H1 (cell line): Measurements from ENCODE around the gene SF3B2. TPM values are rescaled to one million over a fixed set of nuclear protein-coding genes. Genes with fewer than 3 reads are reported as not detected.

Experiments used
- CTCF ChIA-PET: fragments of 300-600 bp; sonication (Branson Sonifier 250); formaldehyde crosslinking; loops from one replicate; lab custom pipeline; 2021; ENCODE audit not compliant: partially characterized antibody; lab: Charles Lee
- POLR2A ChIA-PET: fragments of 300-600 bp; sonication (Branson Sonifier 250); formaldehyde crosslinking; loops from one replicate; lab custom pipeline; 2021; ENCODE audit warnings: inconsistent platforms; ENCODE audit not compliant: partially characterized antibody; lab: Charles Lee
- DNase-seq, 2 experiments: peaks; one replicate each; pipeline versions ENCODE4 v3.0.0 to v3.0.0-alpha.2; 2010 to 2022; ENCODE audit warnings: low spot score in 2 of 2, low read depth in 1 of 2, mixed read lengths in 1 of 2
- FAIRE-seq: peaks from 2 replicates; lab custom pipeline; 2011; peaks lifted over from hg19 to GRCh38; lab: Jason Lieb, UNC
- H2AFZ ChIP-seq: 2 replicates; pipeline ENCODE4 v1.8.1; 2012; ENCODE audit warnings: low read length, inconsistent platforms
- H2AK5ac ChIP-seq: 2 replicates; pipeline ENCODE4 v1.6.1; 2013; ENCODE audit warnings: low read depth, low read length
- H2BK120ac ChIP-seq: replicated peaks from 2 replicates; pipeline ENCODE3; 2013; ENCODE audit warnings: low read depth, low read length, inconsistent platforms
- H2BK12ac ChIP-seq: 2 replicates; pipeline ENCODE4 v1.6.1; 2013; ENCODE audit warnings: low read depth, low read length
- H2BK15ac ChIP-seq: 2 replicates; pipeline ENCODE4 v1.6.1; 2013; ENCODE audit warnings: low read length
- H2BK20ac ChIP-seq: 2 replicates; pipeline ENCODE4 v1.6.1; 2013; ENCODE audit warnings: low read length
- H2BK5ac ChIP-seq: 2 replicates; pipeline ENCODE4 v1.6.1; 2013; ENCODE audit warnings: low read depth, low read length
- H3K14ac ChIP-seq: 2 replicates; pipeline ENCODE4 v1.6.1; 2013; ENCODE audit warnings: inconsistent platforms; ENCODE audit not compliant: insufficient read length
- H3K18ac ChIP-seq: 2 replicates; pipeline ENCODE4 v1.6.1; 2013; ENCODE audit warnings: low read length; ENCODE audit errors: extremely low read depth
- H3K23ac ChIP-seq: 2 replicates; pipeline ENCODE4 v1.6.1; 2013; ENCODE audit warnings: inconsistent platforms; ENCODE audit not compliant: insufficient read length
- H3K23me2 ChIP-seq: 2 replicates; pipeline ENCODE4 v1.6.1; 2013; ENCODE audit warnings: low read depth, low read length
- H3K27ac ChIP-seq: 2 replicates; pipeline ENCODE4 v1.6.1; 2011; ENCODE audit warnings: low read depth, low read length, inconsistent platforms
- H3K27me3 ChIP-seq, 4 experiments: replicated peaks in 1 of 4; 1 replicate in 1 of 4; 2 replicates in 3 of 4; pipeline versions ENCODE4 v1.6.1 to v1.8.1; 2011 to 2013; ENCODE audit warnings: low read length in 3 of 4, mild to moderate bottlenecking in 3 of 4, inconsistent platforms in 2 of 4, mixed read lengths in 2 of 4, moderate library complexity in 1 of 4; ENCODE audit not compliant: control insufficient read depth in 3 of 4, insufficient read depth in 3 of 4; ENCODE audit errors: extremely low read depth in 1 of 4
- H3K36me3 ChIP-seq, 4 experiments: 2 replicates each; pipeline versions ENCODE4 v1.6.1 to v1.8.1; 2011 to 2013; ENCODE audit warnings: mild to moderate bottlenecking in 4 of 4, low read length in 3 of 4, moderate library complexity in 2 of 4, control low read depth in 1 of 4, inconsistent platforms in 1 of 4; ENCODE audit not compliant: insufficient read depth in 4 of 4, control insufficient read depth in 2 of 4
- H3K4ac ChIP-seq: replicated peaks from 2 replicates; pipeline ENCODE3; 2013; ENCODE audit warnings: low read length, low read depth, mixed read lengths, inconsistent platforms; ENCODE audit not compliant: insufficient read length
- H3K4me1 ChIP-seq, 4 experiments: replicated peaks in 1 of 4; 1 replicate in 1 of 4; 2 replicates in 3 of 4; pipeline versions ENCODE4 v1.6.1 to v1.8.1; 2011 to 2013; ENCODE audit warnings: low read length in 3 of 4, inconsistent platforms in 2 of 4, mixed read lengths in 1 of 4; ENCODE audit not compliant: insufficient read depth in 4 of 4, control insufficient read depth in 3 of 4
- H3K4me2 ChIP-seq, 2 experiments: 2 replicates each; pipeline versions ENCODE4 v1.6.1 to v1.8.1; 2011 to 2013; ENCODE audit warnings: low read depth in 2 of 2, low read length in 2 of 2, control low read depth in 1 of 2, inconsistent platforms in 1 of 2, mild to moderate bottlenecking in 1 of 2; ENCODE audit not compliant: insufficient read depth in 1 of 2
- H3K4me3 ChIP-seq, 4 experiments: fragments of 200-600, 300-600 bp in 1 of 4; sonication (generic), shearing (Covaris generic), sonication (Bioruptor Twin) in 1 of 4; 2 replicates each; pipeline versions ENCODE4 v1.5.1 to v1.8.1; 2011 to 2016; ENCODE audit warnings: low read length in 4 of 4, low read depth in 3 of 4, control low read depth in 2 of 4, inconsistent platforms in 2 of 4, mild to moderate bottlenecking in 2 of 4, mixed read lengths in 1 of 4, moderate library complexity in 1 of 4; ENCODE audit not compliant: insufficient read depth in 2 of 4; ENCODE audit errors: extremely low read depth in 1 of 4
- H3K56ac ChIP-seq: replicated peaks from 2 replicates; pipeline ENCODE3; 2013; ENCODE audit warnings: low read depth, mild to moderate bottlenecking, mixed read lengths, low read length, inconsistent platforms; ENCODE audit not compliant: insufficient read length
- H3K79me1 ChIP-seq: 2 replicates; pipeline ENCODE4 v1.6.1; 2013; ENCODE audit warnings: low read depth, low read length, control low read depth
- H3K79me2 ChIP-seq, 2 experiments: 2 replicates each; pipeline versions ENCODE4 v1.6.1 to v1.8.1; 2012 to 2013; ENCODE audit warnings: low read length in 2 of 2, mild to moderate bottlenecking in 2 of 2, inconsistent platforms in 1 of 2; ENCODE audit not compliant: insufficient read depth in 2 of 2, control insufficient read depth in 1 of 2
- H3K9ac ChIP-seq, 4 experiments: replicated peaks in 1 of 4; 1 replicate in 1 of 4; 2 replicates in 3 of 4; pipeline versions ENCODE4 v1.6.1 to v1.8.1; 2011 to 2013; ENCODE audit warnings: low read depth in 3 of 4, low read length in 3 of 4, control low read depth in 2 of 4, mild to moderate bottlenecking in 2 of 4, moderate library complexity in 2 of 4, inconsistent platforms in 1 of 4; ENCODE audit errors: extremely low read depth in 1 of 4
- H3K9me3 ChIP-seq, 2 experiments: 2 replicates each; pipeline versions ENCODE4 v1.6.1 to v1.8.1; 2012 to 2013; ENCODE audit warnings: mild to moderate bottlenecking in 2 of 2, moderate library complexity in 2 of 2, control low read depth in 1 of 2, inconsistent platforms in 1 of 2, low read depth in 1 of 2, low read length in 1 of 2, mixed read lengths in 1 of 2; ENCODE audit not compliant: insufficient read depth in 2 of 2
- H4K20me1 ChIP-seq, 2 experiments: replicated peaks in 1 of 2; 2 replicates each; pipeline versions ENCODE3 to v1.8.1; 2011 to 2013; ENCODE audit warnings: inconsistent platforms in 2 of 2, low read length in 2 of 2, mild to moderate bottlenecking in 1 of 2; ENCODE audit not compliant: insufficient read depth in 2 of 2, control insufficient read depth in 1 of 2
- H4K5ac ChIP-seq: 2 replicates; pipeline ENCODE4 v1.6.1; 2013; ENCODE audit warnings: low read length, low read depth, mixed read lengths, inconsistent platforms; ENCODE audit not compliant: insufficient read length
- H4K8ac ChIP-seq: 2 replicates; pipeline ENCODE4 v1.8.0; 2013; ENCODE audit warnings: mild to moderate bottlenecking, moderate library complexity, low read length, inconsistent platforms; ENCODE audit not compliant: insufficient read depth; ENCODE audit errors: extremely low read depth
- H4K91ac ChIP-seq: replicated peaks from 2 replicates; pipeline ENCODE3; 2013; ENCODE audit warnings: low read length, mixed read lengths, inconsistent platforms; ENCODE audit not compliant: insufficient read length
- ATF3 ChIP-seq: IDR thresholded peaks from 2 replicates; pipeline ENCODE4 v1.6.1; 2011; ENCODE audit warnings: low read depth, mild to moderate bottlenecking, low read length; ENCODE audit not compliant: insufficient read depth
- EZH2 ChIP-seq: fragments of 200-600 bp; sonication (generic); IDR thresholded peaks from 2 replicates; pipeline ENCODE4 v1.7.1; 2012; ENCODE audit warnings: low read depth, mild to moderate bottlenecking, moderate library complexity, low read length, inconsistent platforms; ENCODE audit not compliant: severe bottlenecking
- MAFK ChIP-seq: IDR thresholded peaks from 2 replicates; pipeline ENCODE4 v1.6.1; 2012; ENCODE audit warnings: low read depth, mild to moderate bottlenecking, improper control_type of control experiment, low read length
- WGBS, 2 experiments: shearing (Covaris generic) in 1 of 2; methylation state at CpG; one replicate each; pipeline versions ENCODE4 v1.1.6 to v1.1.7; 2013 to 2015; ENCODE audit warnings: low lambda C conversion rate in 2 of 2, mixed read lengths in 2 of 2, inconsistent platforms in 1 of 2, low coverage in 1 of 2, missing lambda C conversion rate in 1 of 2; ENCODE audit not compliant: insufficient replicate concordance in 2 of 2, insufficient coverage in 1 of 2, insufficient read length in 1 of 2; ENCODE audit errors: extremely low coverage in 1 of 2, missing lambda C conversion rate in 1 of 2; 5-methylcytosine and 5-hydroxymethylcytosine counted together
- polyA plus RNA-seq, 7 experiments: library from polyadenylated mRNA; depleted of rRNA in 3 of 7; stranded (reverse) in 5 of 7; unstranded in 2 of 7; fragments of >200 nt in 5 of 7; fragments of 200-250 nt in 2 of 7; gene quantifications; 1 replicate in 5 of 7; 2 replicates in 1 of 7; 4 replicates in 1 of 7; pipeline versions ENCODE4 v1.2.1 to v1.2.3, GENCODE V29; 2011 to 2013; ENCODE audit warnings: missing spikeins in 2 of 7, mixed read lengths in 2 of 7
- total RNA-seq: library from RNA; stranded (reverse); fragmentation: NEBNext Ultra II Directional; extraction: Animal tissue kit (Norgen Biotek cat#: 25700); gene quantifications from 2 replicates; pipeline ENCODE4 v1.2.1, GENCODE V29; 2021

The SF3B2 gene
- total and polyA plus RNA-seq, 2 of the 8 experiments (the other 6 are each of a cell fraction or from before 2014, with no cell fraction given) = 182 to 237 TPM

GRCh38 chr11:66020618-66021357 lies 31.4 kb upstream of the SF3B2 start:
- no peak overlapping the region for H2BK20ac ChIP-seq
- H3K79me1 ChIP-seq = no peaks in the 10 kb centered on the region
- H3K9me3 ChIP-seq = no peaks in the 10 kb centered on the region
- WGBS, 2 experiments = 85% methylated on average over 14 of the region's 25 CpGs; no CpG with 5 or more reads in 1 of the 2 experiments
- H2BK12ac ChIP-seq = no peak overlapping the region
- H2BK120ac ChIP-seq = no peak overlapping the region
- no peaks in the 10 kb centered on the region for H3K23me2 ChIP-seq
- peak overlapping the region; percentile 68 for H4K8ac ChIP-seq
- H4K91ac ChIP-seq = no peak overlapping the region
- H3K4me1 ChIP-seq = peaks cover 0 to 3% (median 1%) of the 10 kb centered on the region in 4 experiments; a peak in 1 of 7 replicates
- no peak overlapping the region for H3K18ac ChIP-seq
- H2AK5ac ChIP-seq = no peak overlapping the region
- ChIA-PET CTCF (interaction anchor here (1.0 to 4.1 kb wide), 3 partner anchors 15 to 25 kb away, joined by 4 to 34 read pairs (median 7); no protein-coding TSS in a partner anchor), POLR2A (interaction anchor here (1.4 kb wide), 1 partner anchor 12 kb away, joined by 4 read pairs; no protein-coding TSS in a partner anchor)
- H2AFZ ChIP-seq = no peak overlapping the region
- H3K36me3 ChIP-seq = no peaks in the 10 kb centered on the region
- H3K56ac ChIP-seq = peak overlapping the region; percentile 30
- no peak overlapping the region for H3K23ac ChIP-seq
- no peak overlapping the region for H3K4ac ChIP-seq
- no peaks in the 10 kb centered on the region for H4K20me1 ChIP-seq
- no peak overlapping the region for H3K4me3 ChIP-seq
- H3K79me2 ChIP-seq = no peaks in the 10 kb centered on the region
- peaks cover 0 to 18% (median 5%) of the 10 kb centered on the region in 4 experiments; a peak in 4 of 7 replicates for H3K27me3 ChIP-seq
- DNase-seq = no peak
- no peak for FAIRE-seq
- no peak overlapping the region for H2BK15ac ChIP-seq
- no peak overlapping the region for H3K4me2 ChIP-seq
- no peak overlapping the region for H4K5ac ChIP-seq
- no peak overlapping the region for H3K27ac ChIP-seq
- H3K14ac ChIP-seq = no peak overlapping the region
- no peak overlapping the region for H2BK5ac ChIP-seq
- no peak overlapping the region for H3K9ac ChIP-seq
- TF ChIP-seq EZH2 (no peak), MAFK (no peak), ATF3 (no peak)
